MCF 10A (cell line): ENCODE results near the gene FAXC. TPM values are rescaled to one million over a fixed set of nuclear protein-coding genes. Genes with fewer than 3 reads are reported as not detected.

Source experiments
- BruUV-seq: library from RNA; stranded (reverse); fragments of 400-500 nt; replicated peaks from 2 replicates; lab custom pipeline; 2021; lab: Mats Ljungman, UMichigan
- CTCF ChIA-PET: fragments of 300-600 bp; sonication (Branson Sonifier 250); formaldehyde crosslinking; extraction: SDS; loops from one replicate; lab custom pipeline; 2021; ENCODE audit warnings: antibody characterized with exemption, inconsistent platforms; lab: Yijun Ruan, JAX
- POLR2A ChIA-PET: fragments of 300-600, 350-650 bp; sonication (Branson Sonifier 250); formaldehyde crosslinking; extraction: SDS; loops from one replicate; lab custom pipeline; 2020; ENCODE audit warnings: antibody characterized with exemption, inconsistent platforms; lab: Yijun Ruan, JAX
- DNase-seq: peaks from one replicate; pipeline ENCODE4 v3.0.0-alpha.2; 2018; ENCODE audit not compliant: unreplicated experiment
- H3K27ac Mint-ChIP-seq: one replicate; pipeline ENCODE4 v1.8.0; 2022; ENCODE audit warnings: mild to moderate bottlenecking, low read depth, mixed read lengths; ENCODE audit not compliant: unreplicated experiment
- H3K27me3 Mint-ChIP-seq: one replicate; pipeline ENCODE4 v1.8.0; 2022; ENCODE audit warnings: mixed read lengths; ENCODE audit not compliant: insufficient read depth, unreplicated experiment
- H3K36me3 Mint-ChIP-seq: one replicate; pipeline ENCODE4 v1.8.0; 2022; ENCODE audit warnings: mild to moderate bottlenecking, moderate library complexity, mixed read lengths; ENCODE audit not compliant: insufficient read depth, unreplicated experiment
- H3K4me1 Mint-ChIP-seq: one replicate; pipeline ENCODE4 v1.8.0; 2022; ENCODE audit warnings: mixed read lengths; ENCODE audit not compliant: insufficient read depth, unreplicated experiment
- H3K4me3 Mint-ChIP-seq: one replicate; pipeline ENCODE4 v1.8.0; 2022; ENCODE audit warnings: mild to moderate bottlenecking, moderate library complexity, mixed read lengths; ENCODE audit not compliant: unreplicated experiment
- H3K9me3 Mint-ChIP-seq: one replicate; pipeline ENCODE4 v1.8.0; 2022; ENCODE audit warnings: mixed read lengths; ENCODE audit not compliant: unreplicated experiment
- CTCF ChIP-seq: fragments of 200-600 bp; IDR thresholded peaks from one replicate; pipeline ENCODE4 v1.8.0; 2022; ENCODE audit warnings: antibody characterized with exemption, mild to moderate bottlenecking; ENCODE audit not compliant: unreplicated experiment
- intact Hi-C: fragments of 100-400 bp; cut with micrococcal nuclease; formaldehyde crosslinking; loops from 2 replicates; pipeline ENCODE4 v1.14.1; 2022
- total RNA-seq: library from RNA; stranded (reverse); gene quantifications from 2 replicates; pipeline ENCODE4 v1.2.3, GENCODE V29; 2022

FAXC gene
- total RNA-seq, 1 experiment from 2014 or later = 2.3 TPM

- intact Hi-C loops = no loop called here
- POLR2A ChIA-PET = no interaction called here
- H3K36me3 Mint-ChIP-seq = no peaks in the 10 kb centered on the region
- BruUV-seq = no TSS peak
- CTCF ChIA-PET = interaction anchor here (0.6 to 1.4 kb wide), 2 partner anchors 26 to 1742 kb away, joined by 3 to 5 read pairs; no protein-coding TSS in a partner anchor
- no peaks in the 10 kb centered on the region for H3K27me3 Mint-ChIP-seq
- H3K4me3 Mint-ChIP-seq = no peak overlapping the region
- no peak overlapping the region for H3K27ac Mint-ChIP-seq
- no peaks in the 10 kb centered on the region for H3K9me3 Mint-ChIP-seq
- DNase-seq = no peak
- no peak for TF ChIP-seq CTCF
- H3K4me1 Mint-ChIP-seq = no peaks in the 10 kb centered on the region
These were observed 44.4 kb downstream of the FAXC start for GRCh38 chr6:99305021-99305554.

- Mint-ChIP-seq H3K27ac (no peak overlapping the region), H3K4me3 (no peak overlapping the region), H3K9me3 (no peaks in the 10 kb centered on the region), H3K36me3 (no peaks in the 10 kb centered on the region), H3K27me3 (no peaks in the 10 kb centered on the region), H3K4me1 (no peaks in the 10 kb centered on the region)
- intact Hi-C loops = no loop called here
- ChIA-PET POLR2A (no interaction called here), CTCF (interaction anchor here (0.5 to 2.2 kb wide), 6 partner anchors 11 to 303 kb away, joined by 3 to 10 read pairs (median 4); no protein-coding TSS in a partner anchor)
- no peak for DNase-seq
- BruUV-seq = no TSS peak
- TF ChIP-seq CTCF = no peak
These were observed 52.1 kb downstream of the FAXC start for GRCh38 chr6:99297415-99297814.

- Mint-ChIP-seq H3K9me3 (no peaks in the 10 kb centered on the region), H3K4me1 (no peaks in the 10 kb centered on the region), H3K27ac (no peak overlapping the region), H3K36me3 (no peaks in the 10 kb centered on the region), H3K27me3 (no peaks in the 10 kb centered on the region), H3K4me3 (no peak overlapping the region)
- intact Hi-C loops = no loop called here
- ChIA-PET CTCF (interaction anchor here (0.7 to 2.2 kb wide), 3 partner anchors 10 to 50 kb away, joined by 3 to 10 read pairs (median 4); no protein-coding TSS in a partner anchor), POLR2A (no interaction called here)
- BruUV-seq = no TSS peak
- TF ChIP-seq CTCF = no peak
- DNase-seq = no peak
These were observed 52.5 kb downstream of the FAXC start for GRCh38 chr6:99297006-99297405.

- Mint-ChIP-seq H3K9me3 (no peaks in the 10 kb centered on the region), H3K27ac (no peak overlapping the region), H3K4me1 (no peaks in the 10 kb centered on the region), H3K4me3 (no peak overlapping the region), H3K27me3 (no peaks in the 10 kb centered on the region), H3K36me3 (no peaks in the 10 kb centered on the region)
- no TSS peak for BruUV-seq
- ChIA-PET POLR2A (no interaction called here), CTCF (interaction anchor here (0.6 to 1.8 kb wide), 3 partner anchors 10 to 912 kb away, joined by 3 to 9 read pairs (median 4); no protein-coding TSS in a partner anchor)
- TF ChIP-seq CTCF = no peak
- no peak for DNase-seq
- intact Hi-C loops = no loop called here
These were observed 53.2 kb downstream of the FAXC start for GRCh38 chr6:99296261-99296660.
